GM18526 (cell line): ENCODE data around the gene ZNF408.

Experiments
- POLR2A ChIP-seq: IDR thresholded peaks from 3 replicates; pipeline ENCODE4 v1.6.1; 2011; ENCODE audit not compliant: insufficient read length; ENCODE audit errors: extremely low read depth

ZNF408 gene

GRCh38 chr11:46686886-46687795 is 13.7 kb upstream of the ZNF408 start:
- no peak for TF ChIP-seq POLR2A

- no peak for TF ChIP-seq POLR2A
These were observed 10.1 kb upstream of the ZNF408 start for GRCh38 chr11:46690702-46691101.

GRCh38 chr11:46692450-46692849 is 8.4 kb upstream of the ZNF408 start:
- no peak for TF ChIP-seq POLR2A

GRCh38 chr11:46693597-46694012 is 7.2 kb upstream of the ZNF408 start:
- no peak for TF ChIP-seq POLR2A

- no peak for TF ChIP-seq POLR2A
These were observed 6.8 kb upstream of the ZNF408 start for GRCh38 chr11:46694072-46694471.

GRCh38 chr11:46694607-46695006 is 6.2 kb upstream of the ZNF408 start:
- no peak for TF ChIP-seq POLR2A

GRCh38 chr11:46695345-46696211 is 5.3 kb upstream of the ZNF408 start:
- no peak for TF ChIP-seq POLR2A

- TF ChIP-seq POLR2A = no peak
These were observed 4.6 kb upstream of the ZNF408 start for GRCh38 chr11:46696212-46696558.

GRCh38 chr11:46697303-46697702 is 3.5 kb upstream of the ZNF408 start:
- no peak for TF ChIP-seq POLR2A

- TF ChIP-seq POLR2A = no peak
These were observed 3.1 kb upstream of the ZNF408 start for GRCh38 chr11:46697723-46698122.

GRCh38 chr11:46698597-46698996 is 2.2 kb upstream of the ZNF408 start:
- no peak for TF ChIP-seq POLR2A

- peak; percentile 58 for TF ChIP-seq POLR2A
These were observed 335 bp downstream of the ZNF408 start for GRCh38 chr11:46701078-46701654.

GRCh38 chr11:46705070-46705688 is 4.3 kb downstream of the ZNF408 start:
- TF ChIP-seq POLR2A = no peak

GRCh38 chr11:46706886-46707285 is 6.1 kb downstream of the ZNF408 start:
- TF ChIP-seq POLR2A = no peak

GRCh38 chr11:46710821-46711269 is 10.0 kb downstream of the ZNF408 start:
- no peak for TF ChIP-seq POLR2A

- no peak for TF ChIP-seq POLR2A
These were observed 10.5 kb downstream of the ZNF408 start for GRCh38 chr11:46711303-46711702.
